Peyer's patch (tissue), 4 donors: ENCODE measurements around the gene GPAT3.

Experiments
- POLR2A ChIP-seq, 2 donors: fragments of 450-650 bp; IDR thresholded peaks; one replicate each; pipeline ENCODE4 v1.5.1; 2017; ENCODE audit warnings: antibody characterized with exemption in 2 of 2, mild to moderate bottlenecking in 2 of 2, moderate library complexity in 2 of 2
- TF ChIP-seq, protein P1 (sequence below), 6 experiments: fragments of 450-650 bp in 4 of 6; fragments of 200-600 bp in 2 of 6; sonication (generic) in 1 of 6; IDR thresholded peaks; one replicate each; pipeline ENCODE4 v1.5.1; 2017 to 2019; ENCODE audit warnings: antibody characterized with exemption in 6 of 6, mild to moderate bottlenecking in 3 of 6, moderate library complexity in 1 of 6

DNA sequence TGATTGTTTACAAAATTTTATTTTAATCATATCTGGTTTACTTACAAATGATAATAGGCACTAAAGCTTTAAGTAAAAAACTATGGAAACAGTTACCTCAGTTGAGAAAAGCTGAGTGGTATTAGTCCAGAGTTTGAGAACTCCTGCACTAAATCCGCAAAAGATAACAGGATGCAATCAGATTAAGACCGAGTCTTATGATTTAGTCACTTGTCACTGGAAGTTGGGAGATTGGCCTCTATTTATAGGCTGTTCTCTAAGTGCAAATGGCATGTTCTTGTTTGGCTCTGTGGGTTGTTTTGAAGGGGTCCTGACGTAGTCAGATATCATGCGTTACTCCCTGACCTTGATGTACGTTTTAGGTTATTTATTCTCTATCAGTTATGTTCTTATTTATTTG, 6.3 kb downstream of the GPAT3 start:
- TF ChIP-seq, protein P1, sequence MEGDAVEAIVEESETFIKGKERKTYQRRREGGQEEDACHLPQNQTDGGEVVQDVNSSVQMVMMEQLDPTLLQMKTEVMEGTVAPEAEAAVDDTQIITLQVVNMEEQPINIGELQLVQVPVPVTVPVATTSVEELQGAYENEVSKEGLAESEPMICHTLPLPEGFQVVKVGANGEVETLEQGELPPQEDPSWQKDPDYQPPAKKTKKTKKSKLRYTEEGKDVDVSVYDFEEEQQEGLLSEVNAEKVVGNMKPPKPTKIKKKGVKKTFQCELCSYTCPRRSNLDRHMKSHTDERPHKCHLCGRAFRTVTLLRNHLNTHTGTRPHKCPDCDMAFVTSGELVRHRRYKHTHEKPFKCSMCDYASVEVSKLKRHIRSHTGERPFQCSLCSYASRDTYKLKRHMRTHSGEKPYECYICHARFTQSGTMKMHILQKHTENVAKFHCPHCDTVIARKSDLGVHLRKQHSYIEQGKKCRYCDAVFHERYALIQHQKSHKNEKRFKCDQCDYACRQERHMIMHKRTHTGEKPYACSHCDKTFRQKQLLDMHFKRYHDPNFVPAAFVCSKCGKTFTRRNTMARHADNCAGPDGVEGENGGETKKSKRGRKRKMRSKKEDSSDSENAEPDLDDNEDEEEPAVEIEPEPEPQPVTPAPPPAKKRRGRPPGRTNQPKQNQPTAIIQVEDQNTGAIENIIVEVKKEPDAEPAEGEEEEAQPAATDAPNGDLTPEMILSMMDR (IDR thresholded peaks at IDR 0.05) = no peak
- TF ChIP-seq POLR2A (IDR thresholded peaks at IDR 0.05) = no peak
